HG03039 (cell line): ENCODE results near the gene SLC45A2.
A peak's percentile ranks its signal among the peaks of the same experiment; 100 is the strongest.
"Not testable (repeated sequence)": the region's sequence is repeated elsewhere in the genome, so short reads cannot be mapped to it uniquely, and the experiment has no call there.

Experiments
- ATAC-seq: cut with Tn5 transposase; IDR thresholded peaks from one replicate; pipeline ENCODE4 v1.9.1; 2021; ENCODE audit warnings: mild to moderate bottlenecking, moderate library complexity; ENCODE audit not compliant: unreplicated experiment

SLC45A2 gene, protein sequence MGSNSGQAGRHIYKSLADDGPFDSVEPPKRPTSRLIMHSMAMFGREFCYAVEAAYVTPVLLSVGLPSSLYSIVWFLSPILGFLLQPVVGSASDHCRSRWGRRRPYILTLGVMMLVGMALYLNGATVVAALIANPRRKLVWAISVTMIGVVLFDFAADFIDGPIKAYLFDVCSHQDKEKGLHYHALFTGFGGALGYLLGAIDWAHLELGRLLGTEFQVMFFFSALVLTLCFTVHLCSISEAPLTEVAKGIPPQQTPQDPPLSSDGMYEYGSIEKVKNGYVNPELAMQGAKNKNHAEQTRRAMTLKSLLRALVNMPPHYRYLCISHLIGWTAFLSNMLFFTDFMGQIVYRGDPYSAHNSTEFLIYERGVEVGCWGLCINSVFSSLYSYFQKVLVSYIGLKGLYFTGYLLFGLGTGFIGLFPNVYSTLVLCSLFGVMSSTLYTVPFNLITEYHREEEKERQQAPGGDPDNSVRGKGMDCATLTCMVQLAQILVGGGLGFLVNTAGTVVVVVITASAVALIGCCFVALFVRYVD

DNA sequence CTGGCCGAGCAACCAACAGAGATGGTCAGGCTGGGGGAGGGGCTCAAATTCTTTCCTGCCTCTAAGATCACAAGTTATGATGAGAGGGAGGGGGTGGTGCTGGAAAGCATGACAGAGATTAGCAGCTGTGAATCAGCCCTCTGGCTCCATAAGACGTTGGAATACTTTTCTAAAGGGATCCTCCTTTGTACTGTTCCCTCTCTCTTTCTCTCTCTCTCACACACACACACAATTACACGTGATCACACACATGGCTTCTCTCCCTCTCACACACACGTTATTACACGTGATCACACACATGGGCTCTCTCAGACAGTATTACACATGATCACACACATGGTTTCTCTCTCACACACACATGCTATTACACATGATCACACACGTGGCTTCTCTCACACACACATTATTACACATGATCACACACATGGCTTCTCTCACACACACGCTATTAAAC lies at the start of gene SLC45A2:
SLC45A2 (minus strand) TSS at position 23 of the 454 bp plus-strand sequence. CDS start 110 bp downstream, outside the sequence.
- no peak for ATAC-seq

DNA sequence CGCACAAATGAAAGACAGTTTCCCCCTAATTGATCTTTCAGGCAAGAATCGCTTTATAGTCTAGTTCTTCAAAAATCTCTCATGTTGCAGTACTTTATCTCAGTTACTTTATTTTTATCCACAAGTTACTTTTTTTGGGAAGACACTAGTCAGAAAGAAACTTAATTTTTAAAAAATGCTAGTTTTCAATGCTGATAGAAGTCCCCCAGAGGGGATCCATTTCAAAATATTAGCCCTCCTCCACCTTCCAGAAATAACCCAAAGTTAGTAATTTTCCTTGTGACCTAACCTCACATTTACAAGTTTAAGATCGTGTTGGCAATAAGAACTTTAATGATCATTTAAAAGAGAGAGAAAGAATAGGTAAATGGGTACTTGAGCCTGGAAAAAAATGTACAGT lies 47.5 kb upstream of the SLC45A2 start:
- no peak for ATAC-seq

DNA sequence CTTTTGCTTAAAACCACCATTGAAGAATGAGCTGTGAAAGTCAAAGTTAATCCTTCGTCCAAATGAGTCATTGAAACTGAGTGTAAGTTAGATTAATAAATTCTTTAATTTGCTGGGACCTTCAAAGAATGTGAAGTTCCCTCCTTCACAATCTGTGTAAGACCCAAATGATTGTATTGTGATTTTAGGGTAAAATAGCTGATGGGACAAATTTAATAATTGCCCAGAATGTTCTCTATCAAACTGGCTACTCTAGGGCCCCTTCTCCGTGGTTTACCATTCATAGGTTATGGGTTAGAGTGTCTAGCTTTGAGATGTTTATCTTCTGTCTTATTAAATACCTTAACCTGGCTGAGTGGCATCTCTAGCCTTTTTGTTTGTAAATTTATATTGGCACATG lies 46.6 kb upstream of the SLC45A2 start:
- no peak for ATAC-seq

DNA sequence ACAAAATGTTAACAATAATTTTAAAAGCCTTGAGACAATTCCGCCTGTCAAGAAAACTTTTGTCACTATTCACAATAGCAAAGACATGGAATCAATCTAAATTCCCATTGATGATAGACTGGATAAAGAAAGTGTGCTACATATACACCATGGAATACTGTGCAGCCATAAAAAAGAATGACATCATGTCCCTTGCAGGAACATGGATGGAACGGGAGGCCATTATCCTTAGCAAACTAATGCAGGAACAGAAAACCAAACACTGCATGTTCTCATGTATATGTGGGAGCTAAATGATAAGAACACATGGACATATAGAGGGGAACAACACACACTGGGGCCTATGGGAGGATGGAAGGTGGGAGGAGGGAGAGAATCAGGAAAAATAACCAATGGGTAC lies 46.1 kb upstream of the SLC45A2 start:
- ATAC-seq = not testable (repeated sequence)

DNA sequence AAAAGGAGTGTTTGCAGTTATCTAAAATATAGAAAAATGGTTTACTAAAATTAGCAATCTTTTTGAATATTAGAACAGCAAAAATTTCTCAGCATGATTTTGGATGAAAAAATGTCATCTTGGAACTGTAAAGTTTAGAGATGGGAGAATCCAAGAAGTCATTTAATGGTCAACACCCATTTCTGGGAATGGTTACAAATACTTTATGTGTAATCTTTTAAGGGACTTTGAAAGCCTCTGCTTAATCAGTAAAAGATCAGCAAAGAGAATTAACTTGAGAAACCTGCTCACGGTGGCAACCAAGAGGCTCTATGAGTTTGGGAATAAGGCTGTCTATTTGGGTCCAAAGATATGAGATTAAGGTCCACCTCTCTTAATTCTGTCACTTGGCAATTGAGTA lies 45.6 kb upstream of the SLC45A2 start:
- ATAC-seq = no peak

DNA sequence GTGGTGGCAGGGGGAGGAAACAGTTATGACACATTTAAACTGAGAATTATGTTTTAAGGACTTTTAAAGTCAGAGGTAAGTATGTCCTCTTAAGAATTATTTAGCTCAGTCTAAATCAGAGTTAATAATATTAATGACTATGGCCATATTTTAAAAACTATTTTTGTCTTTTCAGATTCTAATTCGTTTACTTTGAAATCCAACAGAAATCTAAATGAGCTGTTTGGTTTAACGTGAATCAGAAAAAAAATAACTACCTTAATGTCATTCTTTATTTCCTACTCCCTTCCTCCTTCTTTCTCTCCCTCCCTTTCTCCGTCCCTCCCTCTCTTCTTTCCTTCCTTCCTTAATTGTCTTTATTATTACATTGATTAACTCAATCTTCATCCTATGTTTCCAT lies 43.9 kb upstream of the SLC45A2 start:
- ATAC-seq = no peak

DNA sequence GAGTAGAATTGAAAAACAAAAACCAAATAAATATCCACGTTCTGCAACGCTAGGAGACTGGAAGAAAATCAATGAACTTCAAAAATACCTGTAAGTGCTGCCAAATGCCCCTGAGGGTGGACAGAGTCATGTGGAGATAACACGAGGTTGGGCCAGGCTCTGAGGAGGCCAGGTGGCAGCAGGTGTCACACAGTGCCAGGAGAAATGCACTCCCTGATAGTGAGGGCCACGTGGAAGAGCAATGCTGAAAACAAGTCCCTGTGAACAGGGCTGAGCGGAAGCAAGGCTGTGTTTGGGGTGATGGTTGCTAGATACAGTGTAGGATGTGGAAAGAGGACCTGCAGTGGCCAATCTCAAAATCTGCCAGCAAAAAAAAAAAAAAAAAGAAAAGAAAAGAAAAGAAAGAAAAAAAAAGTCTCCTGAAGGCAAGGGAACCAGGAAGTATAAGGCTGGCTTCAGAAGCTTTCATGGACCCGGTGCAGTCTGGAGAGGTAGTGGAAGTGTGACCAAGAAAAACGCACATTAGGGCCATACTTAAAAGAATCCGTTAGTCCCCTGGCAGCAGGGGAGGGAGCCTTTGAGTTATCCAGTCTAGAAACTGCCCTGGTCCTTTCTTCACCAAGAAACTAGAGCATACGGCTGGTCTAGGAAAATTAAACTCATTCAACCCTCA lies 41.7 kb upstream of the SLC45A2 start:
- no peak for ATAC-seq

DNA sequence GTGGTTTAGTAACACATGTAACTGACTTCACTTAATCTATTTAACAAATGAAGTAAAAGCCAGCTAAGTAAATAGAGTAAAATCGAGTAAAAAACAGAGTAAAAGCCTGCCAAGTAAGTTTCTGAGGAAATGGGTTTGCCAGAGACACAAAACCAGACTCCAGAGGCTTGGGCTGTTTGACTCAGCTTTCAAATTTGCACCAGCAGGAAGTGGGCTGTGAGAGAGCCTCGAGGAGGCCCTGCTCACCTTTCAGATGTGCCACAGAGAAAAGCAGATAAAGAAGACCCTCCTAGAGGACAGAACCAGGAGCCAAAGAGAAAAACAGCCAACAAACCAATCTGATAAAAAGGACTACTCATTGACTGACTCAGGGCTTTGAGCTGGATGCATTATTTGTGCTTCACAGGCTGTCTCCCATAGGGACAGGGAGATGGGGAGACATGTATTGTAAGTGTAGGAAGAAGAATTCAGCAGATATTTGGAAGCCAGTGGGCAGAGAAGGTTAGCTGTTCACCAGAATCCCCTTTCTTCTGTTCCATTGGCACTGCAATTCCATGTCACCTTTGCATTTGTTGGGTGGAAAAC lies 37.7 kb upstream of the SLC45A2 start:
- ATAC-seq = peak; percentile 79

DNA sequence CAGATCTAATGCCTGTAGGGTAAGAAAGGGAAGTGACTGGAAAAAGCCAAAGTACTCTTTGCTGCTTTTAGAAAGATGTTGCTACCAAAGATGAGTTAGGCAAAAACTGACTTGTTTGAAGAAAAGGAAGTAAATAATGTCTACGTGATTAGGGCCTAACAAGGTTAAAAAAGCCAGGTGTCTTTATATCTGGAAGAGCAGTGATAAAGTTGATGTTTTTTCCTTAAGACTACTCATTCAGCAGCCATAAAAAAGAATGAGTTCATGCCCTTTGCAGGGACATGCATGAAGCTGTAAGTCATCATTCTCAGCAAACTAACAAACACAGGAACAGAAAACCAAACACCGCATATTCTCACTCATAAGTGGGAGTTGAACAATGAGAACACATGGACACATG lies 36.8 kb upstream of the SLC45A2 start:
- ATAC-seq = no peak

DNA sequence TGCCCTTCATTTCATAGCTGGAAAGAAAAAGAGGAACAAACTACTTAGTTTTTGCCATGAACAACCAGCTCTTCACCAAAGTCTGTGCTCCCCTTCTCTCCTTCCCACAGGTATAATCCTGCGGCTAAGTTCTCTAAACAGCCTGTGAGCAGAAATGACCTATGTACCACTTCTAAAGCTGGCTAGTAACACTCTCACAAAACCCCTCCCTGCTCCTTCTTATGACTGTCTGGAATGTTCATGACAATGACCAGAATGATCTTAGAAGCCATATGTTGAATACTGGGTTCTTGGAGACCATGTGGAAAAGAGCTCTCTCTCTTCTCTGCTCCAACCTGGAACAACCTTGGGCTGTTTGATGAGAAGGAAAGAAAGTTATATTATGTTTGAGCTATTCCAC lies 36.2 kb upstream of the SLC45A2 start:
- ATAC-seq = no peak

DNA sequence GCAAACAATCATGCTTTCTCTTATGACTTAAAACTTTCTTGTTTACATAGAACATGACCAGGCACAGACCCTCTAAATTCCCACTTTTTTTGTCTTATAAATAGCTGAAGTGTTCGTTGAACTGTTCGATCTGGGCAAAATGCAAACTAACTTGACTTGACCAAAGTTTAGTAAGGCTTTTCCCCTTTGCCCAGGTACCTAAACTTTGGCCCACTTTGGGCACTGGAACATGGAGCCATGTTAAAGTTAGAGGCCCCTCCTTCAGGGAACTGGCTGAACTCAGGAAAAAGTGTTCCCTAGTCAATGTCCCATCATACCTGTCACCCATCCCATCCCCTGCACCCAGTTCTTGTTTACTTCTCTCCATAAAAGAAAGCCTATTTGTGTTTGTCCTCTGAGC lies 32.8 kb upstream of the SLC45A2 start:
- ATAC-seq = no peak

DNA sequence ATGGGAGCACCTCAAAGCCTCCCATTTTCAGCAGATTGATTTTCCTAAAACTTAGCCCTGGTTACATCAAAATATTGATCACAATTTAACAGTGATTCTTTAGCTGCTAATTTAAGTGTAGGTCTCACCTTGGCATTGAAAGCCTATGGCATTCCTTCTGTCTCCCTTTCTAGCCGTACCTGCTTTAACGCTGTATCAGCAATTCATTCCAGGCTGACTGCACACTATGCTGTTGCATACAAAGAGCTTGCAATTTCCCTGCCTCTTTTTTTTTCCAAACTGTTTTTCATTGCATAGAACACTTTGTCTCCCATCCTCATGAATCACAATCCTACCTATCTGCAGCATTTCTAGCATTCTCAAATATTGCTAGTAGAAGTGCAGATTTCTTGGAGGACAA lies 32.3 kb upstream of the SLC45A2 start:
- no peak for ATAC-seq

DNA sequence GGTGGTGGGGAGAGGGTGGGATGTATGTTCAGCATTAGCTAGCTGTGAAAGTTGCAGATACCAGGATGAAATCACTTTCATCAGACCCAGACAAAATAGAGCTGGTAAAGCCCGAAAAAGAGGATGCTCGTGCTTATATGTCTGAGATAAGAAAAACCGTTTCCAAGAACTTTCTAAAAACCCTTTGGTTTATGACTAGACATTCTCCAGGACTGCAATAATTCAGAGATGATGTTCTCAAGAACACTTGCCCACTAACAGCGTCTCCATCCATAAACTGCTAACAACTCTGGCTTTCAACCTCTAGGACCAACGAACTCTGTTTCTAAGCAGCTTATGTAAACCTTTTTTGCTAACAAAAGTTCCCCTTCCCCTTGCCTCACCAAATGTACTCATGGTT lies 31.7 kb upstream of the SLC45A2 start:
- ATAC-seq = no peak

DNA sequence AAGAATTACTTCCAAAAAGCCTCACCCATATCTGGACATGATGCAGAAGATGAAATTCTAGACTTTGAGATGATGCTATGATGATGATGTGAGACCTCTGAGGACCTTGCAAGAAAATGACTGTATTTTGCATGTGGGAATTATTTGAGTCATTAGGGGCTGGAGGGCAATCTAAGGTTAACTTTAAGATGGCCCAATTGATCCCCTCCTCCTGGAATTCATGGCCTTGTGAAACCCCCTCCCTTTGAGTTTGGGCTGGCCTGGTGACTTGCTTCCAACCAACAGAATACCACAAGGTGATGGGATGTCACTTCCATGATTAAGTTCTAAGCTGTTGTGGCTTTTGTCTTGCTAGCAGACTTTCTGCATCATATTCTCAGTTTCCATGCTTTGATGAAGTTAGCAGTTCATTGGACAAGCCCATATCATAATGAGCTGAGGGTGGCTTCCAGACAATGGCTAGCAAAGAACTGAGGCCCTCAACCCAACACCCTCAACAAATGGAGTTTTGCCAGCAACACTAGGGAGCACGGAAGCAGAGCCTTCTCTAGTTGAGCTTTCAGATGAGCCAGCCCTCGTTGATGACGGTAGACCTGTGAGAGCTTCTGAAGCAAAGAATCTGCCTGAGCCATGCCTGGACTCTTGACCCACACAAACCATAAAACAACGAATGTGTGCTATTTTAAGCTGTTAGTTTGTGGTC lies 30.8 kb upstream of the SLC45A2 start:
- ATAC-seq = no peak

DNA sequence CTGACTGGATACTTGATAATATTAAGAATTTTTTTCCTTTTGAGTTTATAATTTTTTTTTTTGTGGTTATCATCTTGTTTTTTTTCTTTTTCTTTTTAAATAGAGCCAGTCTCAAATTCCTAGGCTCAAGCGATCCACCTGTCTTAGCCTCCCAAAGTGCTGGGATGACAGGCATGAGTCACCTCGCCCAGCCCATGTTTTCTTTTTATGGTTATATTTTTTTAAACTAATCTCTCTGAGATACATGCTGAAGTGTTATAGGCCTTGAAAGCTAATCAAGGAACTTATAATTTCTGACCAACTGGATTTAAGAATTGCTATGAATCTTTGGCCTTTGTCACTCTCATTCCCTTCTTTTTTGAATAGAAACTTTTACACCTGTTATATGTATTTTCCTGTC lies 30.1 kb upstream of the SLC45A2 start:
- no peak for ATAC-seq

DNA sequence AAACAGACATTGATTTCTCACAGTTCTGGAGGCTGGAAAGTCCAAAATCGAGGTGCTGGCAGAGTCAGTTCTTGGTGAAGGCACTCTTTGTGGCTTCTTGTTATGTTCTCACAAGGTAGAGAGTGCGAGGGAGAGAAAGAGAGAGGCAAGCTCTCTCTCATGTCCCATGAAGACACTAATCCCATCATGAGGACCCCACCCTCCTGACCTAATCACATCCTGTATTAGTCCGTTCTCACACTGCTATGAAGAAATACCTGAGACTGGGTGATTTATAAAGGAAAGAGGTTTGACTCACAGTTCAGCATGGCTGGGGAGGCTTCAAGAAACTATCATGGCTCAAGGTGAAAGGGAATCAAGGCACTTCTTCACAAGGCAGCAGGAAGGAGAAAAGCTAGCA lies 29.1 kb upstream of the SLC45A2 start:
- no peak for ATAC-seq

DNA sequence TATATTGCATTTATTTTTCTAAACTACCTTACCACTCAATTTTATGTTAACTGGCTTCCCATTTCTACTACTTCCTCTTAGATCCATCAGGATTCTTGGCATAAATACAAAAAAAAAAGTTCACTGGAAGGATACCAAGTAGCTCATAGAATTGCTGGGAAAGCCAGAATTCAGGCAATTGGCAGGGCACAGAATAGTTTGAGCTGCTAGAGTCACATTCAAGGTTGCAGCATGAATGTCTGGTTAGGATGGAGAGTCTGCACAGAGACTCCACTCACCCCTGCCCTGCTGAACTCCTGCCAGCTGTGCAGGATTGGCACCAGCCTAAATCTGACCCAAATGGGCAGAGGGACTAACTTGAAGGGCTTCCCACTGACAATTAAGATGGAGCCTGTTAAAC lies 28.3 kb upstream of the SLC45A2 start:
- no peak for ATAC-seq

DNA sequence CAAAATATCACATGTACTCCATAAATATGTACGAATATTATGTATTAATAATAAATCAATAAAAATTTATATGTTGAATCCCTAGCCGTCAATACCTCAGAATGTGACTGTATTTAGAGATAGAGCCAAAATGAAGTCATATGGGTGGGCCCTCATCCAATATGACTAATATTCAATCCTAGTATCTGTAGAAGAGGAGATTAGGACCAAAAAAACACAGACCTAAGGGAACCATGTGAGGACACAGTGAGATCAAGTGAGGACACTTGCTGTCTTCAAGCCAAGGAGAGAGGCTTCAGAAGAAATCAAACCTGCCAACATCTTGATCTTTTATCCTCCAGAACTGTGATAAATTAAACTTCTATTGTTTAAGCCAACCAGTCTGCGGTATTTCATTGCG lies 27.0 kb upstream of the SLC45A2 start:
- ATAC-seq = no peak

DNA sequence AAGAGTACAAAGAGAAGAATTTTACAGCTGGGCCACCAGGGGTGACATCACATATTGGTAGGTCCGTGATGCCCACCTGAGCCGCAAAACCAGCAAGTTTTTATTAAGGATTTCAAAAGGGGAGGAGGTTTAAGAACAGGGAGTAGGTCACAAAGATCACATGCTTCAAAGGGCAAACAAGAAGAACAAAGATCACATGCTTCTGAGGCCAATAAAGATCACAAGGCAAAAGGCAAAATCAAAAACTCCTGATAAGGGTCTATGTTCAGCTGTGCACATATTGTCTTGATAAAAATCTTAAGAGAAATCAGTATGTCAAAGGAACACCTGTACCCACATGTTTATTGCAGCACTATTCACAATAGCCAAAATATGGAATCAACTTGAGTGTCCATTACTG lies 25.7 kb upstream of the SLC45A2 start:
- not testable (repeated sequence) for ATAC-seq

DNA sequence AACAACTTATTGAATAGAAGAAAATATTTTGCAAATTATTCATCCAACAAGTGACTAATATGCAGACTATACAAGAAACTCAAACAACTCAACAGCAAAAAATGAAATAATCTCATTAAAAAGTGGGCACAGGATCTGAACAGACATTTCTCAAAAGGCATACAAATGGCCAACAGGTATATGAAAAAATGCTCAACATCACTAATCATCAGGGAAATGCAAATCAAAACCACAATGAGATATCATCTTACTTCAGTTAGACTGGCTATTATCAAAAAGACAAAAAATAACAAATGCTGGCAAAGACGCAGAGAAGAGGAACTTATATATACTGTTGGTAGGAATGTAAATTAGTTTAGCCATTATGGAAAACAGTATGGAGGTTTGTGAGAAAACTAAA lies 25.1 kb upstream of the SLC45A2 start:
- ATAC-seq = no peak

DNA sequence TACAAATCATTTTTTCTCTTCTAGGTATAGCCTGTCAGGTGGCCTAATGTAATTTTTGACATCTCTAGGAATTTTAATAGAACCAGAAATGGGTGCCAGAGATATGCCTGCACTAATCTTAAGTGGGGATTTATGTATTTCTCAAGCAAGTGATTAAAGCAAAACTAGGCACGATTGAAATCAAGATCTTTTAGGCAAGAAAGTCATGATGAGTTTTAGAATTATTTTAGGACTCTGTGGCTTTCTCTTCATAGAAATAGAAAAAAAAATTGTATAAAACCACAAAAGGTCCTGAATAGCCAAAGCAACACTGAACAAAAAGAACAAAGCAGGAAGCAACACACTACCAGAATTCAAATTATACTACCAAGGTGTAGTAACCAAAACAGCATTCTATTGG lies 24.3 kb upstream of the SLC45A2 start:
- no peak for ATAC-seq
